SK-N-MC (cell line): ENCODE results near the gene INPP5J.
A peak's percentile ranks its signal among the peaks of the same experiment; 100 is the strongest.
"Not testable (repeated sequence)": the region's sequence is repeated elsewhere in the genome, so short reads cannot be mapped to it uniquely, and the experiment has no call there.

ENCODE experiments used
- DNase-seq: peaks from one replicate; pipeline ENCODE4 v3.0.0-alpha.2; 2011; ENCODE audit warnings: low read depth, low spot score
- H3K27ac ChIP-seq: fragments of 200-600 bp; sonication (generic); 2 replicates; pipeline ENCODE4 v1.5.1; 2016; ENCODE audit warnings: mixed run types
- H3K36me3 ChIP-seq: fragments of 200-600 bp; sonication (generic); 2 replicates; pipeline ENCODE4 v1.6.1; 2017; ENCODE audit warnings: antibody characterized with exemption, low read length, mixed read lengths; ENCODE audit not compliant: insufficient read depth
- H3K4me3 ChIP-seq: fragments of 200-600 bp; sonication (generic); 2 replicates; pipeline ENCODE4 v1.5.1; 2016
- H3K9ac ChIP-seq: fragments of 200-600 bp; sonication (generic); 2 replicates; pipeline ENCODE4 v1.8.0; 2017; ENCODE audit warnings: mixed run types, mixed read lengths; ENCODE audit not compliant: insufficient read length
- H3K9me3 ChIP-seq: fragments of 200-600 bp; sonication (generic); 2 replicates; pipeline ENCODE4 v1.6.1; 2017; ENCODE audit warnings: low read depth, mild to moderate bottlenecking, antibody characterized with exemption, low read length, moderate library complexity, mixed read lengths
- EZH2 ChIP-seq: fragments of 200-600 bp; sonication (generic); IDR thresholded peaks from one replicate; pipeline ENCODE4 v1.6.1; 2017; ENCODE audit warnings: antibody characterized with exemption
- FOXP2 ChIP-seq: optimal IDR thresholded peaks from 2 replicates; pipeline ENCODE3; 2011; ENCODE audit warnings: mild to moderate bottlenecking, moderate library complexity; ENCODE audit not compliant: insufficient read depth; ENCODE audit errors: extremely low read length, control extremely low read depth
- POLR2AphosphoS5 ChIP-seq: IDR thresholded peaks from 2 replicates; pipeline ENCODE4 v1.6.1; 2012; ENCODE audit warnings: mild to moderate bottlenecking, low read depth, low read length, borderline replicate concordance

The INPP5J gene

GRCh38 chr22:31103899-31104694 is 18.7 kb upstream of the INPP5J start:
- TF ChIP-seq FOXP2 (no peak), EZH2 (no peak), POLR2AphosphoS5 (no peak)
- no peak for DNase-seq
- Histone ChIP-seq H3K36me3 (no peaks in the 10 kb centered on the region), H3K9ac (no peak overlapping the region), H3K4me3 (no peak overlapping the region), H3K27ac (no peak overlapping the region), H3K9me3 (no peaks in the 10 kb centered on the region)

GRCh38 chr22:31104869-31105268 is 17.9 kb upstream of the INPP5J start:
- no peak overlapping the region for H3K4me3 ChIP-seq
- no peak overlapping the region for H3K9ac ChIP-seq
- no peak overlapping the region for H3K27ac ChIP-seq
- TF ChIP-seq POLR2AphosphoS5 (no peak), EZH2 (no peak), FOXP2 (no peak)
- H3K36me3 ChIP-seq = no peaks in the 10 kb centered on the region
- no peak for DNase-seq
- H3K9me3 ChIP-seq = no peaks in the 10 kb centered on the region

GRCh38 chr22:31105282-31105929 is 17.4 kb upstream of the INPP5J start:
- H3K4me3 ChIP-seq = no peak overlapping the region

GRCh38 chr22:31106001-31106571 is 16.7 kb upstream of the INPP5J start:
- no peaks in the 10 kb centered on the region for H3K9me3 ChIP-seq
- H3K9ac ChIP-seq = no peak overlapping the region
- H3K27ac ChIP-seq = no peak overlapping the region
- no peaks in the 10 kb centered on the region for H3K36me3 ChIP-seq
- TF ChIP-seq FOXP2 = no peak
- TF ChIP-seq EZH2 = no peak
- no peak for TF ChIP-seq POLR2AphosphoS5
- DNase-seq = no peak
- no peak overlapping the region for H3K4me3 ChIP-seq

More at GRCh38 chr22:31105282-31105929, 17.4 kb upstream of the INPP5J start:
- H3K36me3 ChIP-seq = no peaks in the 10 kb centered on the region
- H3K9ac ChIP-seq = no peak overlapping the region
- TF ChIP-seq EZH2 (no peak), POLR2AphosphoS5 (no peak), FOXP2 (no peak)
- H3K9me3 ChIP-seq = no peaks in the 10 kb centered on the region
- no peak overlapping the region for H3K27ac ChIP-seq
- no peak for DNase-seq

- peak overlapping the region; percentile 93 for H3K4me3 ChIP-seq
- DNase-seq = no peak
- TF ChIP-seq EZH2 (no peak), POLR2AphosphoS5 (no peak), FOXP2 (no peak)
- no peak overlapping the region for H3K9ac ChIP-seq
- H3K27ac ChIP-seq = no peak overlapping the region
- no peaks in the 10 kb centered on the region for H3K9me3 ChIP-seq
- H3K36me3 ChIP-seq = no peaks in the 10 kb centered on the region
These were observed 16.0 kb upstream of the INPP5J start for GRCh38 chr22:31106731-31107177.

- no peak within 1 kb of the TSS for H3K27ac ChIP-seq
- no peaks in the 10 kb centered on the region for H3K36me3 ChIP-seq
- no peaks in the 10 kb centered on the region for H3K9me3 ChIP-seq
- H3K4me3 ChIP-seq = peak within 1 kb of the TSS; percentile 93
- TF ChIP-seq EZH2 = no peak
- TF ChIP-seq FOXP2 = no peak
- TF ChIP-seq POLR2AphosphoS5 = no peak
- no peak for DNase-seq
- H3K9ac ChIP-seq = peak within 1 kb of the TSS; percentile 57
These were observed 15.4 kb upstream of the INPP5J start, which contains the start of gene SELENOM for GRCh38 chr22:31107178-31107893. TSS of gene SELENOM (minus strand) at chr22:31107568. CDS start at chr22:31107505, 63 bp downstream.

GRCh38 chr22:31107894-31108218 is 14.9 kb upstream of the INPP5J start:
- no peaks in the 10 kb centered on the region for H3K36me3 ChIP-seq
- TF ChIP-seq FOXP2 (no peak), POLR2AphosphoS5 (no peak), EZH2 (no peak)
- no peak for DNase-seq
- H3K4me3 ChIP-seq = peak overlapping the region; percentile 93
- no peaks in the 10 kb centered on the region for H3K9me3 ChIP-seq
- H3K9ac ChIP-seq = peak overlapping the region; percentile 57
- no peak overlapping the region for H3K27ac ChIP-seq

- H3K36me3 ChIP-seq, DNase-seq, H3K9me3 ChIP-seq, H3K27ac ChIP-seq, H3K9ac ChIP-seq, H3K4me3 ChIP-seq: not testable (repeated sequence)
These were observed 10.1 kb upstream of the INPP5J start for GRCh38 chr22:31112547-31113091.
